Renal cortex interstitium (tissue), 11 donors: ENCODE measurements around the gene AXDND1. TPM values are rescaled to one million over a fixed set of nuclear protein-coding genes. Genes with fewer than 3 reads are reported as not detected.

Experiments
- DNase-seq, 11 donors: peaks; one replicate each; pipeline ENCODE4 v3.0.0-alpha.2; 2013; ENCODE audit warnings: low read depth in 9 of 11, low spot score in 4 of 11; ENCODE audit errors: extremely low read depth in 1 of 11
- polyA plus RNA-seq, 3 donors: library from polyadenylated mRNA; unstranded; fragments of 120-200 nt; gene quantifications; one replicate each; pipeline ENCODE4 v1.2.1, GENCODE V29; 2013; ENCODE audit not compliant: insufficient read length in 3 of 3

The AXDND1 gene
- polyA plus RNA-seq, 3 donors = 12.1 to 29.1 (median 12.6) TPM

- DNase-seq = no peak
Observed at GRCh38 chr1:179530352-179530751, 164.6 kb downstream of the AXDND1 start.

- no peak for DNase-seq
Observed at GRCh38 chr1:179541774-179542173, 176.0 kb downstream of the AXDND1 start.

GRCh38 chr1:179545321-179545720 lies 179.6 kb downstream of the AXDND1 start:
- DNase-seq = peak in 1 of 11 donors; percentile 4

- DNase-seq = no peak
Observed at GRCh38 chr1:179547021-179547535, 181.3 kb downstream of the AXDND1 start.

GRCh38 chr1:179548666-179549367 lies 183.0 kb downstream of the AXDND1 start:
- no peak for DNase-seq

GRCh38 chr1:179549368-179549700 lies 183.6 kb downstream of the AXDND1 start:
- DNase-seq = no peak

GRCh38 chr1:179550746-179551682 lies 185.2 kb downstream of the AXDND1 start:
- no peak for DNase-seq

- no peak for DNase-seq
Observed at GRCh38 chr1:179554427-179554826, 188.7 kb downstream of the AXDND1 start.

- DNase-seq = no peak
Observed at GRCh38 chr1:179558078-179558477, 192.3 kb downstream of the AXDND1 start.

- no peak for DNase-seq
Observed at GRCh38 chr1:179575497-179576314, 209.9 kb downstream of the AXDND1 start, which contains the start of gene NPHS2. Gene NPHS2, minus strand, starts transcription at chr1:179575948. Its CDS starts 84 bp downstream, at chr1:179575864.

- no peak for DNase-seq
Observed at GRCh38 chr1:179576509-179576908, 210.7 kb downstream of the AXDND1 start.

- DNase-seq = no peak
Observed at GRCh38 chr1:179583771-179584320, 218.1 kb downstream of the AXDND1 start.

GRCh38 chr1:179586107-179586823 lies 220.5 kb downstream of the AXDND1 start:
- peak in 10 of 11 donors; percentile 41 to 70 (median 60) for DNase-seq

GRCh38 chr1:179587336-179587735 lies 221.6 kb downstream of the AXDND1 start:
- no peak for DNase-seq

- DNase-seq = no peak
Observed at GRCh38 chr1:179588425-179589024, 222.8 kb downstream of the AXDND1 start.

GRCh38 chr1:179589509-179589908 lies 223.7 kb downstream of the AXDND1 start:
- DNase-seq = no peak

- DNase-seq = no peak
Observed at GRCh38 chr1:179590671-179591070, 224.9 kb downstream of the AXDND1 start.

- no peak for DNase-seq
Observed at GRCh38 chr1:179591253-179591591, 225.5 kb downstream of the AXDND1 start.
